Cardiac fibroblast (primary cell): ENCODE data around the gene FHL3.

Experiments
- DNase-seq, 2 donors: peaks; one replicate each; pipeline versions ENCODE4 v3.0.0 to v3.0.0-alpha.2; 2010; ENCODE audit warnings: low read depth in 2 of 2
- H3K4me3 ChIP-seq, 2 donors: replicated peaks in 1 of 2; 1 replicate in 1 of 2; 2 replicates in 1 of 2; pipeline ENCODE4 v1.5.1; 2011; ENCODE audit warnings: low read depth in 2 of 2, low read length in 2 of 2, mild to moderate bottlenecking in 2 of 2, moderate library complexity in 1 of 2
- CTCF ChIP-seq: IDR thresholded peaks from one replicate; pipeline ENCODE4 v1.5.1; 2011; ENCODE audit warnings: low read depth, mild to moderate bottlenecking, low read length, inconsistent platforms

FHL3 gene

GRCh38 chr1:37958690-37959089 lies 46.6 kb downstream of the FHL3 start:
- H3K4me3 ChIP-seq, result no peak overlapping the region
- TF ChIP-seq CTCF, result no peak
- DNase-seq, result peak; percentile 51 to 93

GRCh38 chr1:37955685-37956084 lies 49.6 kb downstream of the FHL3 start:
- no peak overlapping the region for H3K4me3 ChIP-seq
- no peak for TF ChIP-seq CTCF
- no peak for DNase-seq

- H3K4me3 ChIP-seq, result no peak overlapping the region
- no peak for DNase-seq
- TF ChIP-seq CTCF, result no peak
Observed at GRCh38 chr1:37954316-37954971, 50.9 kb downstream of the FHL3 start.

- DNase-seq, result no peak
- TF ChIP-seq CTCF, result no peak
- no peak overlapping the region for H3K4me3 ChIP-seq
Observed at GRCh38 chr1:37952738-37953137, 52.6 kb downstream of the FHL3 start.

- H3K4me3 ChIP-seq, result no peak overlapping the region
- TF ChIP-seq CTCF, result no peak
- no peak for DNase-seq
Observed at GRCh38 chr1:37951783-37952624, 53.3 kb downstream of the FHL3 start.

GRCh38 chr1:37951041-37951782 lies 54.1 kb downstream of the FHL3 start:
- no peak for DNase-seq
- no peak for TF ChIP-seq CTCF
- no peak overlapping the region for H3K4me3 ChIP-seq
